DOHH2 (cell line): ENCODE measurements around the gene EXD3.

Experiments
- CTCF ChIP-seq: fragments of 200-600 bp; sonication (generic); IDR thresholded peaks from one replicate; pipeline ENCODE4 v1.5.1; 2014; ENCODE audit warnings: antibody characterized with exemption, mild to moderate bottlenecking, low read depth, low read length; ENCODE audit not compliant: poor library complexity, severe bottlenecking
- EZH2phosphoT487 ChIP-seq: fragments of 200-600 bp; sonication (generic); IDR thresholded peaks from 2 replicates; pipeline ENCODE4 v1.6.1; 2017; ENCODE audit warnings: borderline replicate concordance, mild to moderate bottlenecking, antibody characterized with exemption, low read length, moderate library complexity, mixed read lengths

- no peak for TF ChIP-seq CTCF
- TF ChIP-seq EZH2phosphoT487: no peak
Measured at GRCh38 chr9:137373611-137373980, 49.4 kb downstream of the EXD3 start.
